Urinary bladder (tissue), 2 donors: Measurements from ENCODE around the gene AGO1. TPM values are rescaled to one million over a fixed set of nuclear protein-coding genes. Genes with fewer than 3 reads are reported as not detected.

Source experiments
- polyA plus RNA-seq: library from polyadenylated mRNA; stranded (reverse); fragments of 200-250 nt; gene quantifications from one replicate; pipeline ENCODE4 v1.2.3, GENCODE V29; 2013
- total RNA-seq: library from RNA; depleted of rRNA; stranded (reverse); fragments of >200 nt; gene quantifications from one replicate; pipeline ENCODE4 v1.2.3, GENCODE V29; 2014
- donor health status: healthy.

AGO1 gene
- total and polyA plus RNA-seq, 2 donors, result 9.4 to 10.6 TPM

Other genes with a start within 250 kb of the AGO1 start
- 20.8 TPM for gene PSMB2, start 241.7 kb upstream of the AGO1 start, total RNA-seq
- 46.1 TPM for gene PSMB2, start 241.7 kb upstream of the AGO1 start, polyA plus RNA-seq
- gene C1orf216, start 164.3 kb upstream of the AGO1 start, total RNA-seq, result 12.0 TPM
- 20.4 TPM for gene C1orf216, start 164.3 kb upstream of the AGO1 start, polyA plus RNA-seq
- gene CLSPN, start 113.2 kb upstream of the AGO1 start, total RNA-seq, result 10.4 TPM
- 0.25 TPM for gene CLSPN, start 113.2 kb upstream of the AGO1 start, polyA plus RNA-seq
- gene AGO4, start 75.2 kb upstream of the AGO1 start, total RNA-seq, result 31.7 TPM
- 11.2 TPM for gene AGO4, start 75.2 kb upstream of the AGO1 start, polyA plus RNA-seq
- 53.1 TPM for gene AGO3, start 47.9 kb downstream of the AGO1 start, total RNA-seq
- gene AGO3, start 47.9 kb downstream of the AGO1 start, polyA plus RNA-seq, result 4.1 TPM
- 0.37 TPM for gene TEKT2, start 200.9 kb downstream of the AGO1 start, total RNA-seq
- 0.13 TPM for gene TEKT2, start 200.9 kb downstream of the AGO1 start, polyA plus RNA-seq
- 17.2 TPM for gene ADPRS, start 205.7 kb downstream of the AGO1 start, total RNA-seq
- 26.3 TPM for gene ADPRS, start 205.7 kb downstream of the AGO1 start, polyA plus RNA-seq
- 11.7 TPM for gene COL8A2, start 242.0 kb downstream of the AGO1 start, total RNA-seq
- 21.9 TPM for gene COL8A2, start 242.0 kb downstream of the AGO1 start, polyA plus RNA-seq